Keratinocyte (primary cell): ENCODE results near the gene DOCK11. TPM values are rescaled to one million over a fixed set of nuclear protein-coding genes. Genes with fewer than 3 reads are reported as not detected.

ENCODE experiments used
- DNase-seq: peaks from one replicate; pipeline ENCODE4 v3.0.0-alpha.2; 2011; ENCODE audit warnings: low read depth, missing footprints, low spot score
- FAIRE-seq: peaks from 2 replicates; lab custom pipeline; 2011; peaks lifted over from hg19 to GRCh38; lab: Jason Lieb, UNC
- H2AFZ ChIP-seq: 2 replicates; pipeline ENCODE4 v1.6.0; 2012; ENCODE audit warnings: low read length, control low read depth, inconsistent platforms; ENCODE audit not compliant: control insufficient read depth
- H3K27ac ChIP-seq: 2 replicates; pipeline ENCODE4 v1.5.1; 2011; ENCODE audit warnings: low read length; ENCODE audit not compliant: control insufficient read depth, insufficient read depth
- H3K27me3 ChIP-seq: 3 replicates; pipeline ENCODE4 v1.6.0; 2011; ENCODE audit warnings: low read length; ENCODE audit not compliant: control insufficient read depth, insufficient read depth; ENCODE audit errors: extremely low read depth
- H3K36me3 ChIP-seq, 2 experiments: 2 replicates in 1 of 2; 3 replicates in 1 of 2; pipeline ENCODE4 v1.5.1; 2011; ENCODE audit warnings: low read length in 2 of 2, mild to moderate bottlenecking in 1 of 2; ENCODE audit not compliant: control insufficient read depth in 2 of 2, insufficient read depth in 2 of 2; ENCODE audit errors: extremely low read depth in 1 of 2
- H3K4me1 ChIP-seq: 3 replicates; pipeline ENCODE4 v1.5.1; 2011; ENCODE audit warnings: low read length; ENCODE audit not compliant: control insufficient read depth, insufficient read depth; ENCODE audit errors: extremely low read depth
- H3K4me2 ChIP-seq: 3 replicates; pipeline ENCODE4 v1.6.0; 2011; ENCODE audit warnings: low read depth, low read length; ENCODE audit not compliant: control insufficient read depth, insufficient read depth; ENCODE audit errors: extremely low read depth
- H3K4me3 ChIP-seq, 3 experiments: fragments of 200-600 bp in 1 of 3; sonication (generic) in 1 of 3; 2 replicates in 2 of 3; 3 replicates in 1 of 3; pipeline ENCODE4 v1.5.1; 2011 to 2016; ENCODE audit warnings: low read length in 3 of 3, mild to moderate bottlenecking in 3 of 3, control low read depth in 2 of 3, inconsistent platforms in 1 of 3, low read depth in 1 of 3, mixed read lengths in 1 of 3, mixed run types in 1 of 3, moderate library complexity in 1 of 3; ENCODE audit not compliant: control insufficient read depth in 2 of 3, insufficient read depth in 2 of 3; ENCODE audit errors: extremely low read depth in 1 of 3
- H3K79me2 ChIP-seq: 2 replicates; pipeline ENCODE4 v1.6.0; 2012; ENCODE audit warnings: low read length; ENCODE audit not compliant: control insufficient read depth, insufficient read depth
- H3K9ac ChIP-seq: 3 replicates; pipeline ENCODE4 v1.6.0; 2011; ENCODE audit warnings: low read length; ENCODE audit not compliant: control insufficient read depth, insufficient read depth; ENCODE audit errors: extremely low read depth
- H3K9me1 ChIP-seq: 3 replicates; pipeline ENCODE4 v1.6.0; 2011; ENCODE audit warnings: low read length; ENCODE audit not compliant: control insufficient read depth, insufficient read depth; ENCODE audit errors: extremely low read depth
- H3K9me3 ChIP-seq: 2 replicates; pipeline ENCODE4 v1.5.1; 2012; ENCODE audit warnings: low read depth, low read length; ENCODE audit not compliant: control insufficient read depth
- H4K20me1 ChIP-seq: 3 replicates; pipeline ENCODE4 v1.6.0; 2011; ENCODE audit warnings: low read length; ENCODE audit not compliant: control insufficient read depth, insufficient read depth; ENCODE audit errors: extremely low read depth
- CTCF ChIP-seq, 3 experiments: IDR thresholded peaks in 1 of 3; conservative IDR thresholded peaks in 1 of 3; optimal IDR thresholded peaks in 1 of 3; 2 replicates in 2 of 3; 3 replicates in 1 of 3; pipeline versions ENCODE3 to v1.5.1; 2011; ENCODE audit warnings: low read length in 3 of 3, mild to moderate bottlenecking in 3 of 3, moderate library complexity in 2 of 3, control low read depth in 1 of 3, inconsistent platforms in 1 of 3; ENCODE audit not compliant: insufficient read depth in 2 of 3; ENCODE audit errors: extremely low read depth in 1 of 3
- EZH2 ChIP-seq: IDR thresholded peaks from one replicate; pipeline ENCODE4 v1.6.1; 2012; ENCODE audit warnings: inconsistent platforms, mild to moderate bottlenecking, low read length, moderate library complexity
- dilution Hi-C: fragments of 300-500 bp; cut with MboI; formaldehyde crosslinking; loops from one replicate; pipeline ENCODE4 v1.7.0; 2020; ENCODE audit warnings: low sequenced_read_pairs; ENCODE audit not compliant: extremely low pct_ligation_motif_present
- polyA plus RNA-seq, 5 experiments: library from polyadenylated mRNA; depleted of rRNA in 3 of 5; stranded (reverse) in 3 of 5; stranded (forward) in 1 of 5; unstranded in 1 of 5; fragments of >200 nt; gene quantifications; 1 replicate in 1 of 5; 2 replicates in 3 of 5; 3 replicates in 1 of 5; pipeline versions ENCODE4 v1.2.1 to v1.2.3, GENCODE V29; 2011 to 2012; ENCODE audit warnings: missing spikeins in 2 of 5, low read depth in 1 of 5, low replicate concordance in 1 of 5

The DOCK11 gene
- polyA plus RNA-seq, 1 donor (not counting 4 experiments of a cell fraction or from before 2014, with no cell fraction given): 4.6 TPM

DNA sequence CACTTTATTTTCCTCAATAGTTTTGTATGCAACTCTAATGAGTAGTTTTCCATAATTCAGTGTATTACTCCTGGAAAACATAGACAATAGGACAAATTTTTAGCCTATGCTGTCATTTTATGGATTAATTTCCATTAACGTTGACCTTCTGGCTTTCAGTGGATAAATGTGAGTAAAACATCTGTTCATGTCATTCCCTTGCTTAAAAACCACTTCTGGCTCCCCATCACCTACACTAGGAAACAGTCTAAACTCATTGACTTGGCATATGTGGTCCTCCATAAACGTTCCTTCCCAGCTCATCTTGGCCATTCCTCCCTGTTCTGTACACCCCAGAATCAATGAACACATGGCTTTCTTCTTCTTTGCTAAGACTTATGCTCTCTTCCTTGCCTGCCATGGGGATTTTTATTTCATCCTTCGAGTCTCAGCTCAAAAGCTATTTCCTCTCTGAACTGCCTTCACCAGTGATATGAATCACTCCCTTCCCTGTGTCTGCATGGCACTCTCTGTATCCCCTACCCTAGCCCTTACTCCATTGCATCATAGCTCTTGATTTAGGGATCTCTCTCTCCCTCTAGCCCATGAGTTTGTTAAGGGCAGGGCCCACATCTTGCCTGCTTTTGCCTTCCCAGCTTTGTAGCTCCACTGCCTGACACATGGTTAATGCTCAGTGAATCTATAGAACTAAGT lies 34.8 kb downstream of the DOCK11 start:
- H3K4me1 ChIP-seq: no peaks in the 10 kb centered on the region
- no peak overlapping the region for H3K9ac ChIP-seq
- H3K27me3 ChIP-seq: no peaks in the 10 kb centered on the region
- H3K27ac ChIP-seq: no peak overlapping the region
- no peaks in the 10 kb centered on the region for H3K9me3 ChIP-seq
- no peaks in the 10 kb centered on the region for H3K79me2 ChIP-seq
- H3K4me3 ChIP-seq: no peak overlapping the region
- H3K9me1 ChIP-seq: no peaks in the 10 kb centered on the region
- FAIRE-seq (no peak), DNase-seq (no peak)
- H2AFZ ChIP-seq: no peak overlapping the region
- H3K36me3 ChIP-seq: no peaks in the 10 kb centered on the region
- TF ChIP-seq CTCF (optimal IDR thresholded peaks at IDR 0.05 in 1 of 3, IDR thresholded peaks at IDR 0.05 in 1 of 3, conservative IDR thresholded peaks at IDR 0.05 in 1 of 3; ENCODE audit: extremely low read depth in 1 of 3, insufficient read depth in 2 of 3, low read length in 3 of 3) (no peak), EZH2 (no peak)
- no peaks in the 10 kb centered on the region for H4K20me1 ChIP-seq
- dilution Hi-C loops: no loop called here
- H3K4me2 ChIP-seq: no peak overlapping the region

GRCh38 chrX:118534716-118535493 lies 39.3 kb downstream of the DOCK11 start:
- Histone ChIP-seq H3K4me2 (no peak overlapping the region), H3K9me3 (no peaks in the 10 kb centered on the region), H3K36me3 (no peaks in the 10 kb centered on the region), H3K9me1 (no peaks in the 10 kb centered on the region), H3K27me3 (no peaks in the 10 kb centered on the region), H3K4me3 (no peak overlapping the region), H2AFZ (no peak overlapping the region), H3K9ac (no peak overlapping the region), H3K79me2 (no peaks in the 10 kb centered on the region), H3K4me1 (no peaks in the 10 kb centered on the region), H3K27ac (no peak overlapping the region), H4K20me1 (no peaks in the 10 kb centered on the region)
- dilution Hi-C loops: no loop called here
- DNase-seq (no peak), FAIRE-seq (no peak)
- no peak for TF ChIP-seq CTCF (optimal IDR thresholded peaks at IDR 0.05 in 1 of 3, IDR thresholded peaks at IDR 0.05 in 1 of 3, conservative IDR thresholded peaks at IDR 0.05 in 1 of 3; ENCODE audit: extremely low read depth in 1 of 3, insufficient read depth in 2 of 3, low read length in 3 of 3)
- TF ChIP-seq EZH2: no peak
